Thyroid gland (tissue), 4 donors: Measurements from ENCODE around the gene SPRTN.

ENCODE experiments used
- CTCF ChIP-seq, 6 experiments: fragments of 200-600 bp in 3 of 6; fragments of 450-650 bp in 3 of 6; sonication (generic) in 3 of 6; IDR thresholded peaks; one replicate each; pipeline ENCODE4 v1.5.1; 2016 to 2019; ENCODE audit warnings: antibody characterized with exemption in 6 of 6, mild to moderate bottlenecking in 2 of 6, inconsistent platforms in 1 of 6, moderate library complexity in 1 of 6
- POLR2A ChIP-seq, 2 donors: fragments of 450-650 bp; IDR thresholded peaks; one replicate each; pipeline ENCODE4 v1.6.1; 2017; ENCODE audit warnings: antibody characterized with exemption in 2 of 2, mild to moderate bottlenecking in 2 of 2, moderate library complexity in 1 of 2

- TF ChIP-seq CTCF (IDR thresholded peaks at IDR 0.05) (no peak), POLR2A (IDR thresholded peaks at IDR 0.05) (no peak)
Measured at GRCh38 chr1:231387770-231388669, 49.9 kb downstream of the SPRTN start.
